TTC549 (cell line): ENCODE measurements around the gene CES2.

Source experiments
- FAIRE-seq: peaks from 2 replicates; lab custom pipeline; 2012; peaks lifted over from hg19 to GRCh38; lab: Jason Lieb, UNC

Gene CES2

GRCh38 chr16:66902648-66903543, 32.4 kb upstream of the CES2 start:
- no peak for FAIRE-seq

- FAIRE-seq, result no peak
Measured at GRCh38 chr16:66903544-66904427, 31.5 kb upstream of the CES2 start.

- no peak for FAIRE-seq
Measured at GRCh38 chr16:66904428-66904845, 30.9 kb upstream of the CES2 start.

GRCh38 chr16:66904846-66905632, 30.3 kb upstream of the CES2 start:
- FAIRE-seq, result no peak

GRCh38 chr16:66905633-66906539, 29.4 kb upstream of the CES2 start:
- no peak for FAIRE-seq

GRCh38 chr16:66906916-66907836, 28.1 kb upstream of the CES2 start:
- no peak for FAIRE-seq

- no peak for FAIRE-seq
Measured at GRCh38 chr16:66908116-66908515, 27.2 kb upstream of the CES2 start.

- no peak for FAIRE-seq
Measured at GRCh38 chr16:66908762-66909559, 26.4 kb upstream of the CES2 start.

- no peak for FAIRE-seq
Measured at GRCh38 chr16:66910175-66910940, 25.0 kb upstream of the CES2 start.

- no peak for FAIRE-seq
Measured at GRCh38 chr16:66911112-66911511, 24.2 kb upstream of the CES2 start.

- no peak for FAIRE-seq
Measured at GRCh38 chr16:66911801-66912200, 23.5 kb upstream of the CES2 start.

GRCh38 chr16:66913081-66913480, 22.2 kb upstream of the CES2 start:
- no peak for FAIRE-seq

- FAIRE-seq, result no peak
Measured at GRCh38 chr16:66913711-66914110, 21.6 kb upstream of the CES2 start.

- no peak for FAIRE-seq
Measured at GRCh38 chr16:66914541-66914940, 20.8 kb upstream of the CES2 start.

- no peak for FAIRE-seq
Measured at GRCh38 chr16:66915041-66915440, 20.3 kb upstream of the CES2 start.

GRCh38 chr16:66916518-66916917, 18.8 kb upstream of the CES2 start:
- no peak for FAIRE-seq

GRCh38 chr16:66917741-66918140, 17.6 kb upstream of the CES2 start:
- no peak for FAIRE-seq

GRCh38 chr16:66918355-66918754, 17.0 kb upstream of the CES2 start:
- no peak for FAIRE-seq
